Activated CD4-positive, alpha-beta T cell treated with anti-CD3 and anti-CD28 coated beads, Interleukin-2, amount 10 ng/mL, durations not matched to agents 24 days and 14 days (primary cell): ENCODE data around the gene ZNF93. TPM values are rescaled to one million over a fixed set of nuclear protein-coding genes. Genes with fewer than 3 reads are reported as not detected.
"Not testable (repeated sequence)": the region's sequence is repeated elsewhere in the genome, so short reads cannot be mapped to it uniquely, and the experiment has no call there.

ENCODE experiments used
- DNase-seq: peaks from one replicate; pipeline ENCODE4 v3.0.0; 2022
- H3K27ac Mint-ChIP-seq: one replicate; pipeline ENCODE4 v1.8.0; 2022; ENCODE audit warnings: mild to moderate bottlenecking, mixed read lengths
- H3K27me3 Mint-ChIP-seq: one replicate; pipeline ENCODE4 v1.8.0; 2022; ENCODE audit warnings: mixed read lengths
- H3K36me3 Mint-ChIP-seq: one replicate; pipeline ENCODE4 v1.8.0; 2022; ENCODE audit warnings: low read depth, mild to moderate bottlenecking, mixed read lengths
- H3K4me1 Mint-ChIP-seq: one replicate; pipeline ENCODE4 v1.8.0; 2021; ENCODE audit warnings: mixed read lengths
- H3K4me3 Mint-ChIP-seq: one replicate; pipeline ENCODE4 v1.8.0; 2022; ENCODE audit warnings: mild to moderate bottlenecking, moderate library complexity, mixed read lengths
- H3K9me3 Mint-ChIP-seq: one replicate; pipeline ENCODE4 v1.8.0; 2021; ENCODE audit warnings: mixed read lengths
- intact Hi-C: fragments of 100-400 bp; cut with micrococcal nuclease; formaldehyde crosslinking; loops from one replicate; pipeline ENCODE4 v1.15.1; 2023
- total RNA-seq: library from RNA; stranded (reverse); gene quantifications from 2 replicates; pipeline ENCODE4 v1.2.3, GENCODE V29; 2022

The ZNF93 gene
- total RNA-seq, 1 donor from 2014 or later, result 7.2 TPM

DNA sequence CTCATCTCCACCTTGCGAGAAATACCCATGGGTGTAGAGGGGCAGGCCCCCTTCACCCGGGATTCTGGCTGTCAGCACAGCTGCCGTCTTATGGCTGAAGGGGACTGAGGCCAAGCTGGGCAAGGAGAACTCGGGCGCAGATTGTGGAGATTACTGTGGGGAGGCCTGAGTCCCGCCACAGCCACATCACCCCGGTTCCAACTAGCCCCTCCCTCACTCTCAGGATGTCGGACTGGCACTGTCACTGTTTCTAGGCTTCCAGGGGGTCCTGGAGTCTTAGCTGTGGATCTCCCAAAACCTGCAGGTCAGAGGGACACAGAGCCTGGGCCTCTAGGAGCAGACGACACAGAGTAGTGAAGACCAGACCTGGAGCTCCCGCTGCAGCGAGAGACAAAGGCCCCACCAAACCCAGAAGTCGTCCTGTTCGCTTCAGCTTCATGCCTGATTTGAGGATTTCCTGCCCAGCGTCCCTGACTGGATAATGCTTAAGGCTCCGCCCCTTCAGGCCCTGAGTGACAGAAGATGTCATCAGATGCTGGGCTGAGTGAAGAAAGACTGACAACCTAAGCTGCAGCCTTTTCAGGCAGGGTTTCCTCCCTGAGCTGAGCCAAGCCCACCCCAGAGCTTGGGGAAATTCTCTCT, 55.8 kb downstream of the ZNF93 start:
- Mint-ChIP-seq H3K27ac (no peak overlapping the region), H3K27me3 (no peaks in the 10 kb centered on the region), H3K4me1 (peaks cover 5% of the 10 kb centered on the region), H3K4me3 (no peak overlapping the region), H3K9me3 (peaks cover 13% of the 10 kb centered on the region), H3K36me3 (no peaks in the 10 kb centered on the region)
- no peak for DNase-seq
- intact Hi-C loops, result no loop called here

DNA sequence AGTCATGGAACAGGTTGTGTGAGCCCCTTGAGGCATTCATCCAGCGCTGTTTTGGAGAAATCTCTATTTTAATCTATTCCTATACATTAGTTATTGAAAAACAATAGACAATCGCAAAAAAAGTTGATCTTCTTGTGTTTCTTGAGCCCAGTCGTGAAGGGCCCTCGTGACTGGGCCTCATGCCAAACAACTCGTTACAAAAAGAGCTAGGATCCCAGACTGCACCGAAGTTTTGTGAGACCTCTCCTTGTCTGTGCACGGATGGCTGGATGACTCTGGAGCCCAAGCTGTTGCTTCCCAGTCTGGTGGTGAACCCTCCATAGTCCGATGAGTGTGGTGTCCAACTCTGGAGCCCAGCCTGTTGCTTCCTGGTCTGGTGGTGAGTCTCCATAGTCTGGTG, 57.0 kb downstream of the ZNF93 start:
- intact Hi-C loops, result loop anchor here (2.0 kb wide), 1 partner anchor 295 kb away; the partner anchor contains the start of gene ATP13A1
- H3K36me3 Mint-ChIP-seq, DNase-seq, H3K4me3 Mint-ChIP-seq, H3K27me3 Mint-ChIP-seq, H3K27ac Mint-ChIP-seq, H3K4me1 Mint-ChIP-seq: not testable (repeated sequence)
- H3K9me3 Mint-ChIP-seq, result peaks cover 20% of the 10 kb centered on the region

DNA sequence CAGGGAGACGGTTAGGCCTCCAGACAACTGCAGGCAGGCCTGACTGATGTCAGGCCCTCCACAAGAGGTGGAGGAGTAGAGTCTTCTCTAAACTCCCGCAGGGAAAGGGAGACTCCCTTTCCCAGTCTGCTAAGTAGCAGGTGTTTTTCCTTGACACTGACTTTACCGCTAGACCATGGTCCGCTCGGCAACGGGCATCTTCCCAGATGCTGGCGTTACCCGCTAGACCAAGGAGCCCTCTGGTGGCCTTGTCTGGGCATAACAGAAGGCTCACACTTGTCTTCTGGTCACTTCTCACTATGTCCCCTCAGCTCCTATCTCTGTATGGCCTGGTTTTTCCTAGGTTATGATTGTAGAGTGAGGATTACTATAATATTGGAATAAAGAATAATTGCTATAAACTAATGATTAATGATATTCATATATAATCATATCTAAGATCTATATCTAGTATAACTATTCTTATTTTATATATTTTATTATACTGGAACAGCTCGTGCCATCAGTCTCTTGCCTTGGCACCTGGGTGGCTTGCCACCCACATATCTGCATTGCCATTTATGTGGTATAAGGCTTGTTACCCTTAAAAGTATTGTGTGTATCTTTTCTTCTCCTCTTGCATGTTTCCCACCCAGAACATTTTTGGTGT, 58.5 kb downstream of the ZNF93 start:
- intact Hi-C loops, result loop anchor here (2.0 kb wide), 1 partner anchor 296 kb away; the partner anchor contains the start of gene ATP13A1
- peak; percentile 87 for DNase-seq
- H3K4me1 Mint-ChIP-seq, H3K36me3 Mint-ChIP-seq, H3K27me3 Mint-ChIP-seq, H3K4me3 Mint-ChIP-seq, H3K27ac Mint-ChIP-seq: not testable (repeated sequence)
- peaks cover 20% of the 10 kb centered on the region for H3K9me3 Mint-ChIP-seq

DNA sequence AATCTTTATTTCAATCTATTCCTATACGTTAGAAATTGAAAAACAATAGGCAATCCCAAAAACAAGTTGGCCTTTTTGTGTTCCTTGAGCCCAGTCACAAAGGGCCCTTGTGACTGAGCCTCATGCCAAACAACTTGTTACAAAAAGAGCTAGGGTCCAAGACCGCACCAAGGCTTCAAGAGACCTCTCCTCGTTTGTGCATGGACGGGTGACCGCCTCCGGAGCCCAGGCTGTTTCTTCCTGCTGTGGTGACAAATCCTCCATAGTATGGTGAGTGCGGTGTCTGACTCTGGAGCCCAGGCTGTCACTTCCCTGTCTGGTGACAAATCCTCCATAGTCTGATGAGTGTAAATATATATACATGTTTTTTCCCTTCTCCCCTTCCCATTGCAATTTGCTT, 63.7 kb downstream of the ZNF93 start:
- H3K27me3 Mint-ChIP-seq, result no peaks in the 10 kb centered on the region
- H3K9me3 Mint-ChIP-seq, result peaks cover 35% of the 10 kb centered on the region

DNA sequence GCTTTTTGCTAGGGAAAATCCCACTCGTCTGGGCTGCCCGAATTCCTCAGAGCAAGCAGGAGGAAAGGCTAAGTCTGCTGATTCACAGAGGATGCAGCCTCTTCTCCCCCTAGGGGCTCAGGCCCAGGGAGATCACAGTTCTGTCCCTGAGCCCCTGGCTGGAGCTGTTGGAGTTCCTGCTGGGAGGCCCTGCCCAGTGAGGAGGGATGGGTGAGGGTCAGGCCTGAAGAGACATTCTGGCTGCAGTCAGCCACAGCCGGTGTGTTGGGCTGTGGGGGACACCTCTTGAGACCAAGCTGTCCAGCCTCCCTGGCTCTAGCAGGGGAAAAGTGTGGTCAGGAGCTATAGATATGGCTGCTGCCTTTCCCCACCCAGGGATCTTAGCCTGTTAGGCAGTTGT, 65.4 kb downstream of the ZNF93 start:
- H3K27me3 Mint-ChIP-seq, result not testable (repeated sequence)
- H3K9me3 Mint-ChIP-seq, result peaks cover 42% of the 10 kb centered on the region

More for the DNA sequence above, 63.7 kb downstream of the ZNF93 start:
- no peak overlapping the region for H3K27ac Mint-ChIP-seq
- intact Hi-C loops, result no loop called here
- H3K4me1 Mint-ChIP-seq, result no peaks in the 10 kb centered on the region
- no peak overlapping the region for H3K4me3 Mint-ChIP-seq
- no peaks in the 10 kb centered on the region for H3K36me3 Mint-ChIP-seq
- DNase-seq, result no peak

DNA sequence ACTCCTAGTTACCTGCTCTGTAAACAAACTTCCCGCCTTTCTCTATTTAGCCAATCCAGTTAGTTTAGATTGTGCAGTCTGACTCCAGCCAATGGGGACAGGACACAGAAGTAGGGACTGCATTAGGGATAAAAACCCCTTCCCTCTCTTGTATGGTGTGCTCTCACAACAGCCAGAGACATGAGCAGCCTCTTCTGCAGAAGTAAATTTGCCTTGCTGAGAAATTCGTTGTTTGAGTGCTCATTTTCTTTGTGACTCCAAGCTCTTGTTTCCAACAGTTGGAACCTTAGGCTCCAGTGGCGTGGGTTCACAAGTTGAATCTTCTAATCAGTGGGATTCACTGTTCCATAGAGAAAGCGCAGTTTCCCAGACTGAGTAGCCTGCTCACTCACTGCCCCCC, 66.1 kb downstream of the ZNF93 start:
- no peaks in the 10 kb centered on the region for H3K4me1 Mint-ChIP-seq
- peaks cover 45% of the 10 kb centered on the region for H3K9me3 Mint-ChIP-seq

More for the DNA sequence above, 65.4 kb downstream of the ZNF93 start:
- H3K27ac Mint-ChIP-seq, H3K36me3 Mint-ChIP-seq, intact Hi-C loops, H3K4me3 Mint-ChIP-seq, H3K4me1 Mint-ChIP-seq, DNase-seq: not testable (repeated sequence)

More for the DNA sequence above, 66.1 kb downstream of the ZNF93 start:
- Mint-ChIP-seq H3K27ac (no peak overlapping the region), H3K4me3 (no peak overlapping the region), H3K27me3 (no peaks in the 10 kb centered on the region), H3K36me3 (no peaks in the 10 kb centered on the region)
- intact Hi-C loops, result no loop called here
- no peak for DNase-seq

Other genes with a start within 250 kb of the ZNF93 start
- gene ATP13A1, start 237.3 kb upstream of the ZNF93 start, total RNA-seq, result 85.9 and 89.2 TPM in 2 replicates
- gene ZNF101, start 232.1 kb upstream of the ZNF93 start, total RNA-seq, result 44.2 and 45.5 TPM in 2 replicates
- 4.7 and 4.8 TPM in 2 replicates for gene ZNF14, start 167.8 kb upstream of the ZNF93 start, total RNA-seq
- gene ZNF506, start 79.2 kb upstream of the ZNF93 start, total RNA-seq, result 13.3 and 16.2 TPM in 2 replicates
- 8.0 and 9.4 TPM in 2 replicates for gene ZNF253, start 35.1 kb upstream of the ZNF93 start, total RNA-seq
- gene ZNF682, start 138.6 kb downstream of the ZNF93 start, total RNA-seq, result 4.7 and 6.5 TPM in 2 replicates
- 4.8 and 5.1 TPM in 2 replicates for gene ZNF90, start 177.1 kb downstream of the ZNF93 start, total RNA-seq